HG03175 (cell line): Measurements from ENCODE around the gene C10orf143.

ENCODE experiments used
- ATAC-seq: cut with Tn5 transposase; IDR thresholded peaks from one replicate; pipeline ENCODE4 v1.9.1; 2021; ENCODE audit warnings: mild to moderate bottlenecking, moderate library complexity; ENCODE audit not compliant: unreplicated experiment

The C10orf143 gene

DNA sequence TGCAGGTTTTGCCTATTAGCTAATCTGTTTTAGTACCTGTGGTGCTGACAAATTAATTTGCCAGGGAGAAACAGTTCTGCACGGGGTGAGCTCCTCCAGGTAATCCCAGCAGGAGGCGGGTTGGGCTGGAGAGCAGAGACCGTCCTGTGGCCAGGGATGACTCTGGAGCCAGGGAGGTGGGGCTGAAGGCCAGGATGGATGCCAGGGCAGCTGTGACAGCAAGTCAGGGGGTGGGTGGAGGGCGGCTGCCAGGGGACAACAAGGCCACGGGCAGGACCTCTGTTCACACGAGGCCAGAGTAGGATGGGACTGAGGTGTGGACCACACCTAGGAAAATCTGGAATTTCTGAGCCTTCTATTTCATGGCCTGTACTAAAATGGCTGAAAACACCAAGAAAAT, 48.9 kb downstream of the C10orf143 start:
- ATAC-seq = no peak

DNA sequence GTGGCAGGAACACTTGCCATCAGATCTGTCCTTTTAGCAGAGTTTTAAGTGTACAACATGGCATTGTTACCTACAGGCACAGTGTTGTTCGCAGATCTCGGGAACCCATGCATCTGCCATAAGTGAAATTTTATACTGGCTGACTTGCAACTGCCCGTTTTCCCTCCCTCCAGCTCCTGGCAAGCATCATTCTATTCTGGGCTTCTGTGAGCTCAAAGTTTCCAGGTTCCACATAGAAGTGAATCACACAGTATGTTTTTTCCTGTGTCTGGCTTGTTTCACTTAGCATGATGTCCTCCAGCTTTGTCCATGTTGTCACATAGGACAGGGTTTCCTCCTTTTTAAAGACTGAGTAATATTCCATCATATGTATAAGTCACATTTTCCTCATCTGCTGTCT, 56.6 kb downstream of the C10orf143 start:
- no peak for ATAC-seq

DNA sequence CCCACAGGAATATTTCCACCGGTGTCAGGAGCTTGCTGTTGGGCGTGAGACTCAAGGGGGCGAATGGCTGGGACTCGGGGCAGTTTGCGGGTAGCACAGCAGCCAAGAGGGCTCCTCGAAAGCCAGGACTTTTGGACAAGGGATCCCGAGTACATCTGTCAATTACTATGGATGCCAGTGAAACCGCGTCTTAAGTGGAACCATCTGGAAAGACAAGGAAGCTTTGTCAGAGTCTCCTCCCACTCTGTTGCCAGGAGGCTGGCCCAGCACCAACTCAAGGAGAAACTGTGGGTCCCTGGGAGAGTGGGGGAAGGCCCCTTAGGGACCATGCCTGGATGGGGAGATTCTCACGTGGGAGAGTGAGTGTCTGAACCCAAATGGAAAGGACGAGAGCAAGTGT, 57.1 kb downstream of the C10orf143 start:
- no peak for ATAC-seq

DNA sequence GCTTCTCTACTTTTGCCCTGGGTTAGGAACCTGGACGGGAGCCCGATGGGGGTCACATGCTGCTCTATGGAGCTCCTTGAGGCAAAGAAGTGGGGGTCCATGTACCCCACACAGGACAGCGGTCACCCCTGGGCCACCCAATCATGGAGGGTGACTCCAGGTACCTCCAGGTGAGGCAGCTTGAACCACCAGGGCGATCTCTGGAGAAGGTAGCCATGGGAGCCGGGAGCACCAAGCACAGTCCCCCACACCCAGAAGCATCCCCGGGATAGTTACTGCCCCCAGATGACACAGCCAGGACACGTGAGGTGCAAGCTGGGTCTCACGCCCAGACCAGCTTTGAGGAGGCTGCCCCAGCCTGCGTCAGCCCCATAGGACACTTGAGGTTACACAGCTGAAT, 58.4 kb downstream of the C10orf143 start:
- no peak for ATAC-seq

DNA sequence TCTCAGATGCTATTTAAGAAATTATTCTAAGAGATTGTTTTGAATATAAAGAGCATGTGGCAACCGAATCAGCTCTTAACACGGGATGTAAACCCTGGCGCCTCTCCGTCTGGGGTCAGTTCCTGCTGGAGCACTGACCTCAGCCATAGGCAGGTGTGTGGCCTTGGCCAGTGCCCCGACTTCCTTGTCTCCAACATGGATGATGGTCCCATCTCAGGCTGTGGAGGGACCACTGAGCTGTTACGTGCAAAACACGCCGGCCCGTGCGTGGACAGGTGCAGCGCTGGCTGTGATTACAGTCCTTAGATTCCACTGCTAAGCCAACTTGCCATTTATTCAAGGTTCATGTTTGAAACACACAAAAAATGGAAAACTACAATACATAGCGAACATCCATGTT, 59.9 kb downstream of the C10orf143 start:
- ATAC-seq = no peak

DNA sequence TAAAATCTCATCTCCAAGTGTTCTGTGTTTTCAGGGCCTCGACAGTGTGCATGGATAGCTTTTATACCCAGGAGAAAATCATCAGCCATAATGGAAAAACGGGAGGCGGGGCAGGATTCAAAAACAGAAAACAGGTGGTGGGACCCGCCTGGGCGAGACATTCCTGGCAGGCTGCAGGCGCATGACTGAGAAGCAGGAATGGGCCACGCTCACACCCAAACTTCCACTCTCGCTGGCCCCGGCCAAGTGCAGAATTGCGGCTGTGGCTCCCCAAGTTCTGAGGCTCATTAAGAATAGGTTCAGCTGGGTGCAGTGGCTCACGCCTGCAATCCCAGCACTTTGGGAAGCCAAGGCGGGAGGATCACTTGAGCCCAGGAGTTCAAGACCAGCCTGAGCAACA, 60.6 kb downstream of the C10orf143 start:
- no peak for ATAC-seq

DNA sequence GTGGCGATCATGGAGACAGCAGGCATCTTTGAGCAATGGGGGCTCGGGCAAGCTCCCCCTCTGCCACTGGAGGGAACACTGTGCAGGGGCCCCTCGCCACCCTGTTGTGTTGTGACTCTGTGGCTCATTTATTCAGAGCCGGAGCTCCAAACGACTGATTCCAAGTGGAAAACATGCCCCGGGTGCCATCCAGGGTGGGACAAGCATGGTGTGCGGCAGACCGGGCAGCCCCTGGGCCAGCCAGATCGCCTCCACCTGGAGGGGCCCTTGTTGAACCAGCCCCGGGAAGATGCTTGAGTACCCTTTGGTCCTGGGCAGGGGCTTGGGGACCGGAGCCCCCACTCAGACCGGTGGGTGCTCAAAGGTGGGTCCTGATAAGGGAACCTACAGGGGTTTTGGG, 61.4 kb downstream of the C10orf143 start:
- no peak for ATAC-seq

DNA sequence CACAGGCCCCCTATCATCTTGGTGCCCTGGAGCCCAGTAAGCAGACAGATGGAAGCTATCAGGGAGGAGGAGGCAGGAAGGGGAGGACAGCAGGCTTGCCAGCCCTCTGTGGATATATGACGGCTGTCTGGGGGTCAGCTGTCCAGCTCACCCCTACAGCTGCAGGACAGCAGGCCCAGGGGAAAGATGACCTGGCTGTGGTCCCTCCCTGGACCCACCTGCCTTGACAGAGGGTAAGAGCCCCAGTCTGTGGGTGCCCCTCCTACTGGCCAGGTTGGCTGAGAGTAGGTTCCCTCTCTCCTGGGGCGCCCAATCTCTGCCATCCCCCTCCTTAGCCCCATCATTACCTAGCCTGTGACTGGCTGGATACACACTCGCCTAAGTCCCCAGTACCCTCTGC, 62.5 kb downstream of the C10orf143 start:
- no peak for ATAC-seq

DNA sequence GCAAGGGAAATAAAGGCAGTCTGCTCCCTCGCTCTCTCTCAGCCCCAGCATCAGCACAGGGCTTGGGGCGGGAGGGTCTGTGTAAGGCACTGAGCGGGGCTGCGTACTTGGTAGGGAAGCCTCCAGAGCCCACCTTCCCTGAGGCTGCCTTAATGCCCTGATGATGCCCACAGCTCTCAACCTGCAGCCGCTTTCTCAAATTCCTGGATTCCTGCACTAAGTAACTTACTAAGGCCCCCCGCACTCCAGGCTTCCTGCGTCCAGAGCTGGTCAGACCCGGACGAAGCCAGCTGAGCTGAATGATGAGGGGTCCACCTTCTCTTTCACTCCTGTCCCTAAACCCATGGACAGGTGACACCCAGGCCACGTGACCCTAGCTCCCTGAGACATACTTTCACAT, 63.3 kb downstream of the C10orf143 start:
- no peak for ATAC-seq

DNA sequence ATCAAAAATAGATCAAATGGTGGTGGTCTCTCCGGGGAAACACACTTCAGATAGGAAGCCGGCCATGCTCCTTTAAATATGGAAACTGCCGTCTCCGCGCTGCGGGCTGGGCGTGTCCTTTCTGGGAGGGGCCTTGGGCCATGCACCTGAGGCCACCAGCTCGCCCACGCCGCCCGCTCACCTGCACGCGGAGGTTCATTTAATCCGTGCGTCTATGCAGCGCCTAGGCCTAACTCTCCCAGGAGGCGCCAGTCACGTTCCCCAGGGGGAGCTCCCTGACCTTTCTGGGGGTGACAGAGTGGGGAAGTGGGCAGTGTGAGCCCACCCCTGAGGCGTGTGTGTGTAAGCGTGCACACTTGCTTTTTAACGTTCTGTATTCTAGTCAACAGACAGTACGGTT, 64.0 kb downstream of the C10orf143 start:
- ATAC-seq = no peak

DNA sequence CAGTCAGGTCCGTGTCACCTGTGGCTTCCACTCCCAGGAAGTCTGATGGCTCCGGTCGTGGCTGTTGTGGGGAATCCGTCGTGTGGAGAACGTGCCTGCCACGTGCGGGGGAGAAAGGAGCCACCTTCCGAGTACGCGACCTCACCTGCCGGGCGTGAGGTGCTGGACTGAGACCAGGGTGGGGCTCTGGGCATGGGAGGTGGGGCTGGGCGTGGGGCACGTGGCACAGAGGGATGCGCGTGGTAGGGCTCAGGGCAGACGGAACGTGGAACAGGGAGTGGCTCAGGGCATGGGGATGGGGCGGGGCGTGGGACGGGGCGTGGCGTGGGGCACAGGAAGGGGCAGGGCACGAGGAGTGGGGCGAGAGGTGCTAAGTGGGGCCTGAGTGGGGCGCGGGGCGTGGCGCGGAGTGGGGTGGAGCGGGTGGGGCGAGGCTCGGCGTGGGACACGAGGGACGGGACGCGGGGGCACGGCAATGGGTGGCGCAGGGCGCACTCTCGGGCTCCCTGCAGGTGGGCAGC, 64.8 kb downstream of the C10orf143 start:
- no peak for ATAC-seq

DNA sequence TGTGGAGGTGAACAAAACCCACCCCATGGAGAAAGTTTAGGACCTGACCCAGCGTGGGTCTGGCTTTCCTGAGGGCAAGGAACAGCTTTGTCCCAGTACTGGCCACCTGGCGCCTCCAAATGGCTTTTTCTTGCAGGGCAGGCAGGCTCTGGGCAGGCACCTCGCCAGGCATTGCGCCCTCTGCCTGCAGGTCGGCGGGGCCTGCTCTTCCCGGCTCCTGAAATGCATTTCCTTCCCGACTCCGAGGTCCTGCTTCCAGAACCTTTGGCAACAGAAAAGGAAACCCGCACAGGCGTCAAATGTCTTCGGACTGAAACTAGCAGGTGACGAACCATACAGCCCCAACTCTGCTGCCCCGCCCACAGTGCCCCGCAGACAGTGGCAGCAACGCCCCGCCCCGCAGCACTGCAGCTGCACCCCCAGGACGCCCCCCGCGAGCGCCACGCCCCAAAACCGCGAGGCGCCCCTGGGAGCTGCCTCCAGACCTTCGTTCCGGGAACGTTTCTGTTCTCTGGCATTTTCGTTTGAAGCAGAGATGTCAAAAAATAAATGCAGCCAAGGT, 65.5 kb downstream of the C10orf143 start:
- no peak for ATAC-seq

DNA sequence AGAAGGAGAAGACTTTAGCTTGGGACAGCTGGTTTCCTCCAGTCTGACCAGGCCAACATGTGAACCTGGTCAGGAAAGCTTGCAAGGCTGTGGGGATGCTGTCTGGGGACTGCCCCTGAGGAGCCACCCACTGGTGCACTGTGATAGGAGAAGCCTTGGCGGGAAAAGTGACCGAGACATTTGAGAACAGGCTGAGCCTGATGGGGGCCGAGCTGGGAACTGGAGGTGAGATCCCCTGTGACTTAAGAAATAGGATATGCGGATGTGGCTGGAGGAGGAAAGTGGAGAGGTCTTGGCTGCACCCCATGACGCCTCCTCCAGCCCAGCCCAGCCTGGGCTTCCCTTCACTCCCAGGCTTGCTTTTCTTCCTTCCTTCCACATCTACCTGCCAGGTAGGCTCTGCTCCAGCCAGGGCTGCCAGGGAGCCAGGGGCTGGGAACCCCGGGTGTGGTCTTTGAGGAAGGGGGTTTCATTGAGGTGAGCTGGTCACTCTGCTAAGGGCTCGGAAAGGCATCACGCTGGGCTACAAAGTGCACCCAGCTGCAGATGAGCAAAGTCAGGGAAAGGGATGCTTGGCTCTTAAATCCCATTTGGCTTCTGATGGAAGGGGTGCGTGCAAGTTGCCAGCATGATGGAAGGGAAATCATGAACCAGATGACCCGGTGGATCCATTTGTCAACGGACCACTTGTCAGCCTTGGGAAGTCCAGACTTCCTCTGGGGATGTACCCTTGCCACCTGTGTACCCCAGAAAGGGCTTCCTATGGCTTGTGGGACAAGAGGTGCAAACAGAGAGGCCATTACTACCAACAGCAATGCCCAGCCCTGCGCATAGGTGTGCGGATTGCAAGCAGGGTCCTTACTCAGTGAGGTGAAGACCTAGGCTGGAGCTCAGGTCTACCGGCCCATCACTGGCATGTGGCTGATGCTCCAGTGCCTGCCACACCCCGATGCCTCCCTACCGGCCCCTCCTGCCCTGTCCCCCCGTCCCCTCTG, 66.3 kb downstream of the C10orf143 start:
- no peak for ATAC-seq

DNA sequence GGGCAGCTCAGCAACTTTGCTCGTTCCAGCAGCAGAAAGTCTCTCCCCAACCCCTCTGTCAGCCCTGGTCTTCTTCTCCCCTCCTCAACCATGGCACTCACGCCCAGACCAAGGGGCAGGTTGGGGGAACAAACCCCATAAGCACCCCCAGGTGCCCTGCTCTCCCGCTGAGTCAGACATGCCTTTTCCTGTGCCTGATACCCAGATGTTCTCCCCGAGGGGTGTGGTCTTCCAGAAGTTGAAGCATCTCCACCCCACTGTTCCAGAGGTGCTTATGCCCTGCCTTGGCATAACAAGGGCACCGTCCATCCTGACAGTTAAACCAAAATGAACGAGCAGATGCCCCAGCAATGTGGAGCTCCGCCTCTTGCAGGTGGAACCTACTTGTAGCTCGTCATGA, 67.1 kb downstream of the C10orf143 start:
- ATAC-seq = no peak

DNA sequence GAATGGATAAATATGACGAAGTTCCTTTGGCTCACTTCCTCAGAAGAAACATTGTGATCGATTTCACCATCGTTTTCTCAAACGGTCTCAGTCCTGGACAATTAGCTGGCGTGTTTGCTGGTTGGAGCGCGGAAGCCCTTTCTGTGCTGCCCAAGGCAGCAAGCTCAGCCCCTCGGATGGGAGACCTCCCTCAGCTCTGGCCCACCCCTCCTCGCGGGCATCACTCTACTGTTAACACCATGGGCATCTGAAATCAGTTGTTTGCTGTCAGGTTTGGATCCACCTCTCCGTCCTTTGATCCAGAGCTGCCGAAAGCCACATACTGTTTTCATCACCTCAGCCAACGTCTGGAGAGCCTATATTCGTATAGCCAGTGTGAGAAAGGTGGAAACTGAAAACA, 68.2 kb downstream of the C10orf143 start:
- no peak for ATAC-seq

DNA sequence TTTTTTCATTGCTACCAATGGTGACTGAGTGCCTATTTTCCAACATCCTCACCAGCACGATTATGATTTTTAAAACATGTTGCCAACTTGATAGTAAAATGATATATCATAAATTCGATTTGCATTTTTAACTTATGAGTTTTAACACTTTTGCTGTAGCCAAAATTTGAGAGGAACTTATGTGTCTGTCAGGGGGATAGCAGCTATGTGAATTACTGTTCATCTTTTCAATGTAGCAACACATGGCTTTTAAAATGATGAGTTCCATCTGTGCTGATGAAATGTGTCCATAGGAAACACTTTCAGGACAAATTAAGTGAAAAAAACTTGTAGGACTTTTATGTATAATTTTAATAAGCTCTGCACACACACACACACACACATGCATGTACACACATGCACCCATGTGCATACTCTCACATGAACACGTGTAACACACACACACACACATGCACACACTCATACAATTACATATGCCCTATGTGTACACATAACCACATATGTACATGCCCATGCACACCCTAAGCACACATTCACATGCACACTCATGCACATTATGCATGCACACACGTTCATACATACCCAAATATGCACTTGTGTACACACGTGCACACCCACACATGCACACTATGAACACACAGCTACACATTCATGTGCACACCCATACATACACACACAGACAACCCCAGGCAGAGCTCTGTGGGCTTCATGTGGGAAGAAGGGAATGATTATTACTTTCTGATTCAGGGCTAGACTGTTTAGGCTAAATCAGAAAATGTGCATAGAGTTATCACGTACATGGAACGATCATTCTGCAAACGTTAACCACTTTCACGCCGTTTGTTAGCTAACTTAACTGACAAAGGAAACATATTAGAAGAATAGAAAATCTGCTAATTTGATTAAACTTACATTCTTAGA, 68.9 kb downstream of the C10orf143 start:
- no peak for ATAC-seq

DNA sequence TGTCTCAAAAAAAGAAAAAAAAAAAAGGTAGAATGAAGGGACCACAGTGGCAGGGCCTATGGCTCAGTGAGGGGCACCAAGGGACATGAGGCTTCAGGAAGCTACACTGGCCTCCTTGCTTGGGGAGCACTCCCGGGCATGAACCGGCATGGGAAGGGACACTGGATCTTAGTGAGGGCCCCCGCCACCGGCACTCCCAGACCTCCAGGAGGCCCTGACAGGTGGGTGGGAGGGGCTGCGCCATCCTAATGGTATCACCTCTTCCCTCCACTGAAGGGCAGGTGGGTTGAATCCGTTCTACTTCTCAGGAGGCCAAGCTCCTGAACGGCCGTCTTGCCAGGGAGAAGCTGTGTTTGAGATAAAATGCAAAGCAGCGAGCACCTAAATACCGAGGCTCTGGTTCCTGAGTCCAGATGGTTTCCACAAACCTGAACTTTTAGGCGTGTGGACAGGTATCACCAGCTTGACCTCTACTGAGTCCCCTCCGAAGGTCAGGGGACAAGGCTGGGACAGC, 69.8 kb downstream of the C10orf143 start:
- no peak for ATAC-seq

DNA sequence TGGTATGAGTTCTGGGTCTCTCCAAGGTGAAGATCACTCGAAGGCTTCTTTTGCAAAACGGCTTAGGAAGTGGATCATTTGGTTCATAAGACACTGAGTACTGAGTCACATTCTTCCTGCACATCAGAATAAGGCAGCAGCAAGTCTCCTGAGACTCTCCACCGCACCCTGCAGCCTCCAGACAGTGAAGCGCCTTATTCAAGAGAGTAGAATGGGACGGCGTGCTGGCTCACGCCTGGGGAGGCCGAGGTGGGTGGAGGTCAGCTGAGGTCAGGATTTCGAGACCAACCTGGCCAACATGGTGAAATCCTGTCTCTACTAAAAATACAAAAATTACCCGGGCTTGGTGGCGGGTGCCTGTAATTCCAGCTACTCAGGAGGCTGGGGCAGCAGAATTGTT, 70.3 kb downstream of the C10orf143 start:
- ATAC-seq = no peak

DNA sequence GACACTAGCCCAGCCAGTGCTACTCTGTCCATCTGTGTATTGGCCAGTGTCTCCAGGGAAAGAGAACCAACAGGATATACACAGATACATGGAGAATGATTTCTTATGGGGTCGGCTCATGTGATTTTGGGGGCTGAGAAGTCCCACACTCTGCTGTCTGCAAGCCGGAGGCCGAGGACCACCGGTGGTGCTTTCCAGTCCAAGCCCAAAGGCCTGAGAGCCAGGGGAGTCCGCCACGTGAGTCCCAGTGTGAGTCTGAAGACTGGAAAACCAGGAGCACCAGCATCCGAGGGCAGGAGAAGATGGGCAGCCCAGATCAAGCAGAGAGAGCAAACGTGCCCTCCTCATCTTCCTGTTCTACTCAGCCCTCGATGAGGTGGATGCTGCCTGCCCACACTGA, 71.5 kb downstream of the C10orf143 start:
- ATAC-seq = no peak

DNA sequence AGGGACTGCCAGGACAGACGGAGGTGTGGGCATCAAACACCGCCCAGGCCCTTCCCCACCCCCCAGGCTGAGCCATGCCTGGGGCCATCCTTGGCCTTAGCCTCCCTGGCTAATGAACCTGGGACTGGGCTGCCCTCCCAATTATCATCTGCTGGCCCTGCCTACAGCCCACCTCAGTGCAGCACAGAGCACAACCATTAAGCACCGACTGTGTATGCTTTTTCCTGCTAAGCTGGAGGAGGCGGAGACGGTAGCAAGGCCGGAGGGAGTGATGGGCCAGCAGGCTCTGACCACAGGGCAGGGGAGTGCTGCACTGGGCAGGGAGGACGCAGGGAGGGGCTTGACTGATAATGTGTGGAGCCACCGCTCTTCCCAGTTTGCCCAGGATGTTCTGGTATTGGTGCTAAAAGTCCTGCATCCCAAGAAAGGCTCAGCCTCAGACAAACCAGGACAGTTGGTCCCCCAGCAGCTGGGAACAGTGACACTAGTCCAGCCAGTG, 72.0 kb downstream of the C10orf143 start:
- no peak for ATAC-seq
